ENCODE measurements around the gene FOS. TPM values are rescaled to one million over a fixed set of nuclear protein-coding genes. Genes with fewer than 3 reads are reported as not detected.
"Not testable (repeated sequence)": the region's sequence is repeated elsewhere in the genome, so short reads cannot be mapped to it uniquely, and the experiment has no call there.

Gene FOS
- total RNA-seq, 1 donor from 2014 or later: 4,268 TPM

DNA sequence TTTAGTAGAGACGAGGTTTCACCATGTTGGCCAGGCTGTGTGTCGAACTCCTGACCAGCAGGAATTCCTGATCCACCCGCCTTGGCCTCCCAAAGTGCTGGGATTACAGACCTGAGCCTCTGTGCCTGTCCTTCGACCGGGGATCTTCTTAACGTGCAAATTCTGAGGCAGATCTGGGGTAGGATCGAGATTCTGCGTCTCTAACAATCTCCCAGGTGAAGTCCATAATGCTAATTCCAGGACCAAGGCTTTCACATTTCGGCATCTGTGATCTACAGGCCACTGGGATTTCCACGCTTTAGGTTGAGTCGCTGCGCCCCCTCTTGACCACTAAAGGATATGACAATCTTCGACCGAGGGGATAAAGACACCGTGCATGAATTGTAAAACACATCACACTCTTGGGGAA, 24.8 kb downstream of the FOS start:
- Histone ChIP-seq H3K27ac (peak overlapping the region in 1 of 2 donors; percentile 40), H3K4me3 (no peak overlapping the region), H3K27me3 (no peaks in the 10 kb centered on the region), H3K9me3 (no peaks in the 10 kb centered on the region), H3K4me1 (peaks cover 0 to 5% of the 10 kb centered on the region in 2 donors), H3K36me3 (no peaks in the 10 kb centered on the region)
- peak in 1 of 2 donors; percentile 87 for DNase-seq (ENCODE audit: low spot score in 2 of 2)
- intact Hi-C loops (cut with DNase I): loop anchor here (1.0 to 10.0 kb wide), 2 partner anchors 171 to 389 kb away; no protein-coding TSS in a partner anchor
- TF ChIP-seq, protein P1, sequence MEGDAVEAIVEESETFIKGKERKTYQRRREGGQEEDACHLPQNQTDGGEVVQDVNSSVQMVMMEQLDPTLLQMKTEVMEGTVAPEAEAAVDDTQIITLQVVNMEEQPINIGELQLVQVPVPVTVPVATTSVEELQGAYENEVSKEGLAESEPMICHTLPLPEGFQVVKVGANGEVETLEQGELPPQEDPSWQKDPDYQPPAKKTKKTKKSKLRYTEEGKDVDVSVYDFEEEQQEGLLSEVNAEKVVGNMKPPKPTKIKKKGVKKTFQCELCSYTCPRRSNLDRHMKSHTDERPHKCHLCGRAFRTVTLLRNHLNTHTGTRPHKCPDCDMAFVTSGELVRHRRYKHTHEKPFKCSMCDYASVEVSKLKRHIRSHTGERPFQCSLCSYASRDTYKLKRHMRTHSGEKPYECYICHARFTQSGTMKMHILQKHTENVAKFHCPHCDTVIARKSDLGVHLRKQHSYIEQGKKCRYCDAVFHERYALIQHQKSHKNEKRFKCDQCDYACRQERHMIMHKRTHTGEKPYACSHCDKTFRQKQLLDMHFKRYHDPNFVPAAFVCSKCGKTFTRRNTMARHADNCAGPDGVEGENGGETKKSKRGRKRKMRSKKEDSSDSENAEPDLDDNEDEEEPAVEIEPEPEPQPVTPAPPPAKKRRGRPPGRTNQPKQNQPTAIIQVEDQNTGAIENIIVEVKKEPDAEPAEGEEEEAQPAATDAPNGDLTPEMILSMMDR (IDR thresholded peaks at IDR 0.05): peak; percentile 78 to 89 (median 87)

DNA sequence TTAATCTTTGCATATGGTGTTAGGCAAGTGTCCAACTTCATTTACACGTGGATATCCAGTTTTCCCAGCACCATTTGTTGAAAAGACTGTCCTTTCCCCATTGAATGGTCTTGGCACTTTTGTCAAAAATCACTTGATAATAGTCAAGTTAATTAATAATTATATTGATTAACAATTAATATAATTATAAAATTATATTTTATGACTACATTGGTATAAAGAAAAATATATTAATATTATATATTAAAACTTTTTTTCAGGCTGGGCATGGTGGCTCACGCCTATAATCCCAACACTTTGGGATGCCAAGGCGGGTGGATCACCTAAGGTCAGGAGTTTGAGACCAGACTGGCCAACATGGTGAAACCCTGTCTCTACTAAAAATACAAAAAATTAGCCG, 27.8 kb downstream of the FOS start:
- not testable (repeated sequence) for H3K27me3 ChIP-seq, H3K9me3 ChIP-seq, H3K27ac ChIP-seq, H3K4me3 ChIP-seq, H3K36me3 ChIP-seq
- peak in 1 of 2 donors; percentile 40 for DNase-seq (ENCODE audit: low spot score in 2 of 2)
- peaks cover 0 to 12% of the 10 kb centered on the region in 2 donors for H3K4me1 ChIP-seq
- intact Hi-C loops (cut with DNase I): loop anchor here (5.0 to 10.0 kb wide), 2 partner anchors 166 to 392 kb away; no protein-coding TSS in a partner anchor

DNA sequence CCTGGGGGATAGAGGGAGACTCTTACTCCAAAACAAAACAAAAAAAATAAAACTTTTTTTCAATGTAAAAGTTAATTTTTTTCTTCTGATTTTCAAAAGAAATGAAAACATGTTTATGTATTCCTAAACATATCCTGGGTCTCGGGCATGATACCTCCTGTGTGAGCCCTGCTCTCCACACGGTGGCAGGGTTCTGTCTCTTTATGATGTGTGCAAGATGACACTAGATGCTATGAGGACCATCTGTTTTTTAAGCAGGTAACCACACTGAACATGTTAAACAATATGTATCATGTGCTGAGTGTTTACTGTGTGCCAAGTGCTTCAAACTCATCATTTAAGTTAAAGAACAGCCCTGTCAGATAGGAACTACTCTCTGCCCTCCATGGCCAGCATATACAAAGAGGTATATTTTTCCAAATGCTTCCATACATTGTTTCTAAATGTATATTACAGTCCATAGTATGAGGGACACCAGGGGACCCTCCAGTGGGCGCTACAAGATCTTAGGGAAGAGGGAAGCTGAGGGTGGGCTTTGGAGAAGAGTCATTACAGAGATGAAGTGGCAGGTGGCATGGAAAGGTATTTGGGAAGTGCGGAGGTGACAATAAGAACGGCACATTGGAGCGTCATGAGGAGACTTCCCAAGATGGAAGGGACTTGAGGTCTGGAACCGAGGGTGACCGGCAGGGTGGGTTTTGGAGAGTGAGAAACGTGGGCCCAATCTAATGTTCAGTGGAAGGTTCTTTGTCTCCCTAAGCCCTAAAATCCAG, 28.5 kb downstream of the FOS start:
- Histone ChIP-seq H3K4me3 (no peak overlapping the region), H3K9me3 (no peaks in the 10 kb centered on the region), H3K27me3 (no peaks in the 10 kb centered on the region), H3K27ac (no peak overlapping the region), H3K36me3 (no peaks in the 10 kb centered on the region), H3K4me1 (peaks cover 0 to 13% of the 10 kb centered on the region in 2 donors)
- TF ChIP-seq, protein P1 (IDR thresholded peaks at IDR 0.05): no peak
- intact Hi-C loops (cut with DNase I): loop anchor here (1.0 to 10.0 kb wide), 3 partner anchors 165 to 392 kb away; no protein-coding TSS in a partner anchor
- DNase-seq (ENCODE audit: low spot score in 2 of 2): peak in 1 of 2 donors; percentile 46

DNA sequence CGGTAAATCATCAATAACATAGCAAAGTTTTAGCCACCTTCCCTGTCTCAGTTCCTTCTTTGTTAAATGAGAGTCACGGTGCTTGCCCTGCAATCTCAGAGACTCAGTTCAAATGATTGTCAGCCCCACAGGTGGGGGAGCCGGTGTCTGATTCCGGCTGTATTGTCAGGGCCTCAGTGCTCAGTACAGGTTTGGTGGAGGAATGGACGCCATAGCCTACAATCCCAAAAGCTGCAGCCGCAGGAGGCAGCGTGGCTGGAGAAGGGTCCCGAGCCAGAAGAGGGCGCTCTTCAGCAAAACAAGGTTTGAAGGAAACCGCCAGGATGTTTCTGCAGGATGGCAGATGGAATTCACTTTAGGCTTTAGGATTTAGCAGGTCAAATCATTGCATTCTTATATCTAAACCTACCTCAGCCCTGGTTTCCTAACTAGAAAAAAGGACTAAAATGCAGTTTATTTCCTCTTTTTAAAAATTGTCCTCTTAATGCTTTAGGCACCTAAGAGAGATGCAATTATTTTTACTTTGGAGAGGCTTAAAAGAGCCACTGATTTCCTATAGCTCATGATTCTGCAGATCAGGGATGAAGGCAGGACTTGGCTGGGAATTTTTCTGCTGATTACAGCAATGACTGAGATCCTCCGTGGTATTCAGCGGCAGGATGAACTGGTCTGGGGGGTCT, 29.2 kb downstream of the FOS start:
- Histone ChIP-seq H3K27me3 (no peaks in the 10 kb centered on the region), H3K4me1 (peaks cover 0 to 13% of the 10 kb centered on the region in 2 donors), H3K9me3 (no peaks in the 10 kb centered on the region), H3K4me3 (no peak overlapping the region), H3K27ac (no peak overlapping the region), H3K36me3 (no peaks in the 10 kb centered on the region)
- TF ChIP-seq, protein P1 (IDR thresholded peaks at IDR 0.05): peak; percentile 74 to 94 (median 86)
- intact Hi-C loops (cut with DNase I): loop anchor here (1.0 to 10.0 kb wide), 4 partner anchors 92 to 393 kb away; no protein-coding TSS in a partner anchor
- peak in 1 of 2 donors; percentile 91 for DNase-seq (ENCODE audit: low spot score in 2 of 2)

DNA sequence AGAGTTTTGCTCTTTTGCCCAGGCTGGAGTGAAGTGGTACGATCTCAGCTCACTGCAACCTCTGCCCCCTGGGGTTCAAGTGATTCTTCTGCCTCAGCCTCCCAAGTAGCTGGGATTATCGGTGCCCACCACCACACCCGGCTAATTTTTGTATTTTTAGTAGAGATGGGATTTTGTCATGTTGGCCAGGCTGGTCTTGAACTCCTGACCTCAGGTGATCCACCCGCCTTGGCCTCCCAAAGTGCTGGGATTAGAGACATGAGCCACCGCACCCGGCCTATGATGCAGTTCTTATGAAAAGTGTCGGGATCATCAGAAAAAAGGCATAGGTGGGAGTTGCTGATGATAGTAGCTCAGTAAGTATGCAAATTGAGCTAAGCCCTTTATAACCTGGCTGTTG, 30.4 kb downstream of the FOS start:
- intact Hi-C loops (cut with DNase I): loop anchor here (1.0 to 10.0 kb wide), 3 partner anchors 91 to 394 kb away; no protein-coding TSS in a partner anchor

DNA sequence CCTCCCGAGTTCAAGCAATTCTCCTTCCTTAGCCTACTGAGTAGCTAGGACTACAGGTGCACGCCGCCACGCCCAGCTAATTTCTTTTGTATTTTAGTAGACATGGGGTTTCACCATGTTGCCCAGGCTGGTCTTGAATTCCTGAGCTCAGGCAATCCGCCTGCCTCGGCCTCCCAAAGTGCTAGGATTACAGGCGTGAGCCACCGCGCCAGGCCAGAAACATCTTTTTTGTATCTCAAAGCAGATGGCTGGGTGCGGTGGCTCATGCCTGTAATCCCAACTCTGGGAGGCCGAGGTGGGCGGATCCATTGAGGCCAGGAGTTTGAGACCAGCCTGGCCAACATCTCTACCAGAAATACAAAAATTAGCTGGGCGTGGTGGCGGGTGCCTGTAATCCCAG, 30.9 kb downstream of the FOS start:
- H3K9me3 ChIP-seq, H3K36me3 ChIP-seq, H3K27ac ChIP-seq, H3K4me3 ChIP-seq, H3K27me3 ChIP-seq: not testable (repeated sequence)
- DNase-seq (ENCODE audit: low spot score in 2 of 2): peak in 1 of 2 donors; percentile 61
- peaks cover 0 to 13% of the 10 kb centered on the region in 2 donors for H3K4me1 ChIP-seq
- intact Hi-C loops (cut with DNase I): loop anchor here (5.0 to 10.0 kb wide), 2 partner anchors 163 to 395 kb away; no protein-coding TSS in a partner anchor

More for the DNA sequence above, 30.4 kb downstream of the FOS start:
- H3K9me3 ChIP-seq, H3K27me3 ChIP-seq, H3K27ac ChIP-seq, H3K36me3 ChIP-seq, H3K4me3 ChIP-seq: not testable (repeated sequence)
- peak in 1 of 2 donors; percentile 16 for DNase-seq (ENCODE audit: low spot score in 2 of 2)
- H3K4me1 ChIP-seq: peaks cover 0 to 13% of the 10 kb centered on the region in 2 donors
